Measurements from ENCODE around the gene RNASE9. TPM values are rescaled to one million over a fixed set of nuclear protein-coding genes. Genes with fewer than 3 reads are reported as not detected.

The RNASE9 gene
- total and polyA plus RNA-seq, 2 donors from 2014 or later: not detected

DNA sequence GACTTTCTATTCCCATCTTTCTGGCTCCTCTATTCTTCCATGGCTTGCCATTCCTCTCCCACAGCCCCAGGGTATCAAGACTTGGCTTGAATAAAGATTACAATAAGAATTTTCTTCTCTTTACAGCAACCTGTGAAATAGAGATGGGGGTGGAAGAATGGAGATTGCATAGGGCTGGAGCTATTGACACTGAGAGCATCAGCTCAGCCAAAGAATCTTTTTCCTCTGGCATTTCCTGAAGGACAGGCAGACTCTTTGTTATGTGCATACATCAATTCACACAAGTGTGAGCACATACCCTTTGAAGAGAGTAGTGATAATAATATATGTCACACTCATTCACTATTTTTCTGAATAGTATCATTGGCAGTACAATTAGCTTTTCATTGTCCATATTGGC lies 22.3 kb upstream of the RNASE9 start:
- H3K27me3 ChIP-seq (ENCODE audit: control insufficient read depth, insufficient read depth, low read length): no peaks in the 10 kb centered on the region
- no peak for DNase-seq
- no peaks in the 10 kb centered on the region for H3K36me3 ChIP-seq (ENCODE audit: control insufficient read depth in 2 of 3, insufficient read depth in 3 of 3, low read length in 3 of 3)
- intact Hi-C loops (cut with DNase I): no loop called here
- H3K27ac ChIP-seq (ENCODE audit: low read depth in 2 of 2, low read length in 2 of 2): no peak overlapping the region
- no peak overlapping the region for H3K4me3 ChIP-seq (ENCODE audit: low read length in 3 of 3)
- H3K9ac ChIP-seq (ENCODE audit: low read length in 3 of 3): no peak overlapping the region
- no peak for TF ChIP-seq CTCF (IDR thresholded peaks at IDR 0.05; ENCODE audit: borderline replicate concordance, extremely low read depth, insufficient read depth)
- H3K4me1 ChIP-seq (ENCODE audit: control insufficient read depth in 2 of 3, insufficient read depth in 2 of 3, low read depth in 1 of 3, low read length in 3 of 3): no peaks in the 10 kb centered on the region
- no peak for FAIRE-seq
- H3K9me3 ChIP-seq (ENCODE audit: control insufficient read depth in 2 of 3, insufficient read depth in 1 of 3, low read length in 3 of 3): no peaks in the 10 kb centered on the region

GRCh38 chr14:20580242-20580641 lies 19.4 kb upstream of the RNASE9 start:
- Histone ChIP-seq H3K9me3 (ENCODE audit: control insufficient read depth in 2 of 3, insufficient read depth in 1 of 3, low read length in 3 of 3) (no peaks in the 10 kb centered on the region), H3K9ac (ENCODE audit: low read length in 3 of 3) (no peak overlapping the region), H3K27ac (ENCODE audit: low read depth in 2 of 2, low read length in 2 of 2) (no peak overlapping the region), H3K4me3 (ENCODE audit: low read length in 3 of 3) (no peak overlapping the region), H3K27me3 (ENCODE audit: control insufficient read depth, insufficient read depth, low read length) (no peaks in the 10 kb centered on the region), H3K36me3 (ENCODE audit: control insufficient read depth in 2 of 3, insufficient read depth in 3 of 3, low read length in 3 of 3) (no peaks in the 10 kb centered on the region), H3K4me1 (ENCODE audit: control insufficient read depth in 2 of 3, insufficient read depth in 2 of 3, low read depth in 1 of 3, low read length in 3 of 3) (no peaks in the 10 kb centered on the region)
- DNase-seq (no peak), FAIRE-seq (no peak)
- TF ChIP-seq CTCF (IDR thresholded peaks at IDR 0.05; ENCODE audit: borderline replicate concordance, extremely low read depth, insufficient read depth): no peak
- intact Hi-C loops (cut with DNase I): no loop called here

GRCh38 chr14:20578784-20579502 lies 18.1 kb upstream of the RNASE9 start:
- H3K9me3 ChIP-seq (ENCODE audit: control insufficient read depth in 2 of 3, insufficient read depth in 1 of 3, low read length in 3 of 3): no peaks in the 10 kb centered on the region
- no peak for TF ChIP-seq CTCF (IDR thresholded peaks at IDR 0.05; ENCODE audit: borderline replicate concordance, extremely low read depth, insufficient read depth)
- no peaks in the 10 kb centered on the region for H3K36me3 ChIP-seq (ENCODE audit: control insufficient read depth in 2 of 3, insufficient read depth in 3 of 3, low read length in 3 of 3)
- no peaks in the 10 kb centered on the region for H3K4me1 ChIP-seq (ENCODE audit: control insufficient read depth in 2 of 3, insufficient read depth in 2 of 3, low read depth in 1 of 3, low read length in 3 of 3)
- H3K27ac ChIP-seq (ENCODE audit: low read depth in 2 of 2, low read length in 2 of 2): no peak overlapping the region
- H3K27me3 ChIP-seq (ENCODE audit: control insufficient read depth, insufficient read depth, low read length): no peaks in the 10 kb centered on the region
- no peak overlapping the region for H3K9ac ChIP-seq (ENCODE audit: low read length in 3 of 3)
- DNase-seq: no peak
- no peak for FAIRE-seq
- intact Hi-C loops (cut with DNase I): no loop called here
- H3K4me3 ChIP-seq (ENCODE audit: low read length in 3 of 3): no peak overlapping the region

DNA sequence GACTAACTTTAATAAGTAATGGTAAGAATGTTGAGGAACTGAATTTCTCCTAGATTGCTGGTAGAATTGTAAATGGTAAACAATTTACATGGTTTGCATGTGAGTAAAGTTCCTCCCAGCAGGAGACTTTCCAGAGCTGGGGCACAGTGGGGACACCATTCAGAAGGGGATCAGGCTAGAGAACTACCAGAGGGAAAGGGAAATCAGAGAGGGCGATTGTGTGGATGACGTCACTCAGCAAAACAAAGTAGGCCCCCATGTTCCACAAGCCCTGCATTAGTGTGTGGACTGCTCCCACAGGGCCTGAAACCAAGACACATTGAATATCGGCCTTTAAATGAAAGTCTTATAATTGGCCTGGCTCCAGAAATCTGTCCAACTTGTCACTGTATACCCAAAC lies 17.5 kb upstream of the RNASE9 start:
- DNase-seq: no peak

More for the DNA sequence above, 17.5 kb upstream of the RNASE9 start:
- no peak overlapping the region for H3K4me3 ChIP-seq (ENCODE audit: low read length in 3 of 3)
- H3K36me3 ChIP-seq (ENCODE audit: control insufficient read depth in 2 of 3, insufficient read depth in 3 of 3, low read length in 3 of 3): no peaks in the 10 kb centered on the region
- no peaks in the 10 kb centered on the region for H3K9me3 ChIP-seq (ENCODE audit: control insufficient read depth in 2 of 3, insufficient read depth in 1 of 3, low read length in 3 of 3)
- no peaks in the 10 kb centered on the region for H3K4me1 ChIP-seq (ENCODE audit: control insufficient read depth in 2 of 3, insufficient read depth in 2 of 3, low read depth in 1 of 3, low read length in 3 of 3)
- no peak overlapping the region for H3K9ac ChIP-seq (ENCODE audit: low read length in 3 of 3)
- no peak overlapping the region for H3K27ac ChIP-seq (ENCODE audit: low read depth in 2 of 2, low read length in 2 of 2)
- FAIRE-seq: no peak
- no peaks in the 10 kb centered on the region for H3K27me3 ChIP-seq (ENCODE audit: control insufficient read depth, insufficient read depth, low read length)
- no peak for TF ChIP-seq CTCF (IDR thresholded peaks at IDR 0.05; ENCODE audit: borderline replicate concordance, extremely low read depth, insufficient read depth)
- intact Hi-C loops (cut with DNase I): no loop called here

Data from kidney (tissue), 14 donors.